Erythroblast (primary cell): ENCODE data around the gene LYSMD3.

Experiments
- GATA1 ChIP-seq: IDR thresholded peaks from 2 replicates; pipeline ENCODE4 v1.6.1; 2011; ENCODE audit warnings: low read depth, mild to moderate bottlenecking, control low read depth, low read length, moderate library complexity
- POLR2A ChIP-seq: IDR thresholded peaks from 2 replicates; pipeline ENCODE4 v1.6.1; 2011; ENCODE audit warnings: mild to moderate bottlenecking, low read length

- TF ChIP-seq POLR2A = no peak
- no peak for TF ChIP-seq GATA1
Observed at GRCh38 chr5:90561766-90562165, 32.4 kb upstream of the LYSMD3 start.
